Suprapubic skin (tissue), 4 donors: ENCODE measurements around the gene TUBGCP6. TPM values are rescaled to one million over a fixed set of nuclear protein-coding genes. Genes with fewer than 3 reads are reported as not detected.

ENCODE experiments used
- DNase-seq, 2 donors: peaks; one replicate each; pipeline ENCODE4 v3.0.0-alpha.2; 2019; ENCODE audit warnings: low spot score in 2 of 2
- H3K27ac ChIP-seq: fragments of 200-600 bp; sonication (generic); one replicate; pipeline ENCODE4 v1.5.1; 2019
- H3K27me3 ChIP-seq: fragments of 200-600 bp; sonication (generic); one replicate; pipeline ENCODE4 v1.5.1; 2019
- H3K36me3 ChIP-seq: fragments of 200-600 bp; sonication (generic); one replicate; pipeline ENCODE4 v1.5.1; 2019
- H3K4me1 ChIP-seq: fragments of 200-600 bp; sonication (generic); one replicate; pipeline ENCODE4 v1.5.1; 2019
- H3K4me3 ChIP-seq: fragments of 200-600 bp; sonication (generic); one replicate; pipeline ENCODE4 v1.5.1; 2019; ENCODE audit warnings: mild to moderate bottlenecking
- H3K9me3 ChIP-seq: fragments of 200-600 bp; sonication (generic); one replicate; pipeline ENCODE4 v1.5.1; 2019
- CTCF ChIP-seq, 2 donors: fragments of 200-600 bp in 1 of 2; fragments of 450-650 bp in 1 of 2; sonication (generic) in 1 of 2; IDR thresholded peaks; one replicate each; pipeline ENCODE4 v1.5.1; 2016 to 2019; ENCODE audit warnings: antibody characterized with exemption in 2 of 2, mild to moderate bottlenecking in 1 of 2, moderate library complexity in 1 of 2
- EP300 ChIP-seq: sonication (generic); formaldehyde crosslinking; IDR thresholded peaks from one replicate; pipeline ENCODE4 v1.6.1; 2017; ENCODE audit warnings: antibody characterized with exemption
- POLR2A ChIP-seq, 2 donors: fragments of 450-650 bp; IDR thresholded peaks; one replicate each; pipeline ENCODE4 v1.6.1; 2017; ENCODE audit warnings: antibody characterized with exemption in 2 of 2, mild to moderate bottlenecking in 2 of 2, moderate library complexity in 2 of 2
- POLR2AphosphoS5 ChIP-seq, 3 donors: sonication (generic); formaldehyde crosslinking; IDR thresholded peaks; one replicate each; pipeline ENCODE4 v1.6.1; 2017; ENCODE audit warnings: antibody characterized with exemption in 3 of 3
- WGBS: methylation state at CpG from one replicate; pipeline ENCODE4 v1.1.5; 2018; 5-methylcytosine and 5-hydroxymethylcytosine counted together
- total RNA-seq, 4 donors: library from RNA; depleted of rRNA; stranded (reverse); fragments of >200 nt; gene quantifications; one replicate each; pipeline ENCODE4 v1.1.0, GENCODE V29; 2016

TUBGCP6 gene
- total RNA-seq, 4 donors from 2014 or later: 43.0 to 113 (median 69.7) TPM

- no peak for TF ChIP-seq CTCF (IDR thresholded peaks at IDR 0.05)
- no peak for TF ChIP-seq POLR2A (IDR thresholded peaks at IDR 0.05)
- no peak for TF ChIP-seq EP300
- no peak for TF ChIP-seq POLR2AphosphoS5 (IDR thresholded peaks at IDR 0.05)
- H3K9me3 ChIP-seq: no peaks in the 10 kb centered on the region
- no peak overlapping the region for H3K27ac ChIP-seq
- no peak for DNase-seq
- H3K36me3 ChIP-seq: peaks cover 90% of the 10 kb centered on the region
- 79% methylated on average over 5 of the region's 8 CpGs for WGBS
- no peaks in the 10 kb centered on the region for H3K27me3 ChIP-seq
- H3K4me3 ChIP-seq: no peak overlapping the region
- peaks cover 6% of the 10 kb centered on the region for H3K4me1 ChIP-seq
Measured at GRCh38 chr22:50222508-50222907, 22.3 kb downstream of the TUBGCP6 start.

- 100% methylated on average over 1 of the region's 19 CpGs for WGBS
- H3K4me1 ChIP-seq: peaks cover 6% of the 10 kb centered on the region
- H3K36me3 ChIP-seq: peaks cover 91% of the 10 kb centered on the region
- H3K27ac ChIP-seq: no peak overlapping the region
- H3K4me3 ChIP-seq: no peak overlapping the region
- H3K9me3 ChIP-seq: no peaks in the 10 kb centered on the region
- TF ChIP-seq POLR2AphosphoS5 (IDR thresholded peaks at IDR 0.05) (no peak), EP300 (no peak), POLR2A (IDR thresholded peaks at IDR 0.05) (no peak), CTCF (IDR thresholded peaks at IDR 0.05) (no peak)
- no peaks in the 10 kb centered on the region for H3K27me3 ChIP-seq
- DNase-seq: no peak
Measured at GRCh38 chr22:50221410-50222300, 23.2 kb downstream of the TUBGCP6 start.

GRCh38 chr22:50220603-50221409, 24.0 kb downstream of the TUBGCP6 start:
- no peaks in the 10 kb centered on the region for H3K27me3 ChIP-seq
- TF ChIP-seq CTCF (IDR thresholded peaks at IDR 0.05) (no peak), EP300 (no peak), POLR2AphosphoS5 (IDR thresholded peaks at IDR 0.05) (no peak), POLR2A (IDR thresholded peaks at IDR 0.05) (no peak)
- H3K4me1 ChIP-seq: peaks cover 7% of the 10 kb centered on the region
- DNase-seq: no peak
- H3K36me3 ChIP-seq: peaks cover 91% of the 10 kb centered on the region
- H3K9me3 ChIP-seq: no peaks in the 10 kb centered on the region
- H3K27ac ChIP-seq: no peak overlapping the region
- WGBS: 94% methylated on average over 19 of the region's 45 CpGs
- no peak overlapping the region for H3K4me3 ChIP-seq

GRCh38 chr22:50219800-50220602, 24.8 kb downstream of the TUBGCP6 start:
- Histone ChIP-seq H3K4me1 (peaks cover 11% of the 10 kb centered on the region), H3K4me3 (no peak overlapping the region), H3K27me3 (no peaks in the 10 kb centered on the region), H3K9me3 (no peaks in the 10 kb centered on the region), H3K27ac (no peak overlapping the region), H3K36me3 (peaks cover 91% of the 10 kb centered on the region)
- DNase-seq: no peak
- TF ChIP-seq POLR2AphosphoS5 (IDR thresholded peaks at IDR 0.05): no peak
- no peak for TF ChIP-seq CTCF (IDR thresholded peaks at IDR 0.05)
- TF ChIP-seq EP300: no peak
- TF ChIP-seq POLR2A (IDR thresholded peaks at IDR 0.05): no peak
- 100% methylated on average over 2 of the region's 25 CpGs for WGBS
